CD4-positive, alpha-beta T cell treated with Interleukin-4 for 4 hours (primary cell): ENCODE measurements around the gene ADAMTS20.
"Not testable (repeated sequence)": the region's sequence is repeated elsewhere in the genome, so short reads cannot be mapped to it uniquely, and the experiment has no call there.

ENCODE experiments used
- DNase-seq: peaks from one replicate; pipeline ENCODE4 v3.0.0-alpha.2; 2020

Gene ADAMTS20

DNA sequence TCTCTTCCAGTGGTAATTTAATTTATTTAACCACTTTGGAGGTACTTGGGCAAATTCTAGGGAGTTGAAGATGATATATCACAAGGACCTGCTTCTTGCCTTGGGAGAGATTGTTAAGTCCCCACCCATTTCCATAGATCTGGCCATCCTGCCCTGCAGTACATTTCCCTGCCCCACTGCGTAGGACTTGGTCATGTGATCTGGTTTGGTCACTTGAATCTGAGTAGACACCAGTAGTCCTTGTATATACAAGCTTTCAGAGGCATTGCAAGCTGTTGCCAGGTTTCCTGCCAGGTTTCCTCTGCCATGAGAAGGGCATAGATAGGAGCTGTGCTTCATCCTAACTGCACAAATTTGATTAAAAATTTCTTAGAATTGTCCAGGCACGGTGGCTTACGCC, 200.0 kb downstream of the ADAMTS20 start:
- DNase-seq, result no peak

DNA sequence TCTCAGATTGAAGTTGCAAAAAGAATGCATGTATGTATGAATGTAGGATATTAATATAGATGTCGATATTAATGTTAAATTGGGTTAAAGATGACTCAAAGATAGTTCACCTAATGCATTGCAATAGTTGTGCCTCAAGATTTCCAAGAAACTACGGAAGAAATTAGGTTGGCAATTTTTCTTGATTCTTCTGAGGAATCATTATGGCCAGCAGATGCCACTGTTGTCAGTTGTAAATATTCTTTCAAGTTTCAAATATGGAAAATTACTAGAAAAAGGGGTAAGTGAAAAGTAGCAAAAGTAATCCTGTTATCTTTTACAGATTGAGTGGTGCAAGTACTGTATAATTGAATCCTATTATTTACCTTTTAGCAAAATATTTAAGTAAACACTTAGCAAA, 202.1 kb downstream of the ADAMTS20 start:
- DNase-seq, result no peak

DNA sequence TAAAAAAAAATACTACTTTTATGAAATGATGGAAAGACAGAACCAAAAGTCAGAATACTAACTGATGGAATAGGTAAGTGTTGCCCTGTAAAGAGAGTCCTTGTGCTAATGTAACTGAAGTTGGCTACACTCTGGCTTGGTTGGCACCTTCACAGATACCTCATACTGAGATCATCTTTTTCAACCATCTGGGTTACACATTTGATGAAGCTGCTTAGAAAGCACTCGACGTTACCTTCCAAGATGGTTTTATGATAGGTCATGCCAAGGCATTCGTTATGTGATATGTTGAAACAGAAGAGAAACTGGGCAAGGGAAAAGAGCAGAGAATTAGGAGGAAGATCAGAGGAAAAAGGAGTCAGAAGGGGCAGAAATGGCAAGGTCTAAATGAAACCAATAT, 203.8 kb downstream of the ADAMTS20 start:
- DNase-seq, result no peak

DNA sequence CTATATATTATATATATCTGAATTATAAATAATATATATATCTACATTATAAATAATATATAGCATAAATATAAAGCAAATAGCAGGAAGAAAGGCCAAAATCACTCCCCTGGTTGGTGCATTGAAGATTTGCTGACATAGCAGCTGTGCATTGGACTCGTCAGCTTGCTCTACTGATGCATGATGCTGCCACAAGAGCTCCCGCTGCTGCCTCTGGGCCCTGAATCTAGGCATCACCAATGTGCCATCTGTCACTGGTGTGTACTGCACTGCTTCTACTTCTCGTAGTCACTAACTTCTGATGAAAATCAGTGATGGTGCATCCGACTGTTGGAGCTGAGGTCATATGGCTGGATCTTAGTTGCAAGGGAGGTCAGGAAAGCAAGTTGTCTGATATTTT, 205.0 kb downstream of the ADAMTS20 start:
- DNase-seq, result no peak

DNA sequence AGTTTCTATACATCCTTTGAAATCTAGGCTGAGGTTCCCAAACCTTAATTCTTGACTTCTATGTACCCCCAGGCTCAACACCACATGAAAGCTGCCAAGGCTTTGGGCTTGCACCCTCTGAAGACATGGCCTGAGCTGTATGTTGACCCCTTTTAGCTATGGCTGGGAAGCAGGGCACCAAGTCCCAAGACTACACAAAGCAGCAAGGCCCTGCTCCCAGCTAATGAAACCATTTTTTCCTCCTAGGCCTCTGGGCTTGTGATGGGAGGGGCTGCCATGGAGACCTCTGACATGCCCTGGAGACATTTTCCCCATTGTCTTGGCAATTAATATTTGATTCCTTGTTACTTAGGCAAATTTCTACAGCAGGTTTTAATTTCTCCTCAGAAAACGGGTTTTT, 207.0 kb downstream of the ADAMTS20 start:
- no peak for DNase-seq

DNA sequence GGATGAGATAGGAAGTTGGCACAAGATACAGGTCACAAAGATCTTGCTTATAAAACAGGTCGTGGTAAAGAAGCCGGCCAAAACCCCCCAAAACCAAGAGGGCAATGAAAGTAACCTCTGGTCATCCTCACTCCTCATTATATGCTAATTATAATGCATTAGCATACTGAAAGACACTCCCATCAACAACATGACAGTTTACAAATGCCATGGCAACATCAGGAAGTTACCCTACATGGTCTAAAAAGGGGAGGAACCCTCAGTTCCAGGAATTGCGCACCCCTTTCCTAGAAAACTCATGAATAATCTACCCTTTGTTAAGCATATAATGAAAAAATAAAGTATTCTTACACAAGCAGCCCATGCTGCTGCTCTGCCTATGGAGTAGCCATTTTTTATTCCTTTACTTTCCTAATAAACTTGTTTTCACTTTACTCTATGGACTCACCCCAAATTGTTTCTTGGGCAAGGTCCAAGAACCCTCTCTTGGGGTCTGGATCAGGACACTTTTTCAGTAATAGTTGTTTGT, 210.2 kb downstream of the ADAMTS20 start:
- not testable (repeated sequence) for DNase-seq

DNA sequence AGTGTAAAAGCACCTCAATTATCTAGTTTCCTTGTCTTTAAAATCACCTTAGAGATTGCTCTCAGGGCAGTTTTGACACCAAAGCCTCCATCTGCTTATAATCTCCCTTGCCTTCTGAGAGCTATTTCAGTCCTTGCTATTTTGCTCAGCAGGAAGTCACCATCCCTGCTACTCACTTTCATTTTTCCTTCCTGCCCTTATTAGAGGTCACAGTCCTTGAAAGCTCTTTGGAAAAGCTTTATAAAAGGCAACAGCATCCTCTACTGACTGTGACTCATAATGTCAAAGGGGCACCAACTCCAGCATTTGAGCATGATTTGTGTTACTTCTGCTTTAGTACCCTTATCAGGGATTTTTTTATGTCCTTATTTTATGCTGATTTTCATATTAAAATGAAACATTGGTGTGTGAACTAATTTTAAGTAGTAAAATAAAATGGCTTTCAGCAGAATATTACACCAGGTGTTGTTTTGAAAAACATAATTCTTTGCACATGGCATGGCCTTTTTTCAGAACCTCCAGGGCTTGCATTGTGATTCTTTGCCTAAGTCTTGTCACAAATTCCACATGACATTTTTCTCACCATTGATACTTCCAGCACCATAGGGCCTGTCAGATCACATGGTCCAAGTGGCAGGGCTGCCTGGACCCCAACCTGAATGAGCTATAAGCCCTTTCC, 213.0 kb downstream of the ADAMTS20 start:
- no peak for DNase-seq

DNA sequence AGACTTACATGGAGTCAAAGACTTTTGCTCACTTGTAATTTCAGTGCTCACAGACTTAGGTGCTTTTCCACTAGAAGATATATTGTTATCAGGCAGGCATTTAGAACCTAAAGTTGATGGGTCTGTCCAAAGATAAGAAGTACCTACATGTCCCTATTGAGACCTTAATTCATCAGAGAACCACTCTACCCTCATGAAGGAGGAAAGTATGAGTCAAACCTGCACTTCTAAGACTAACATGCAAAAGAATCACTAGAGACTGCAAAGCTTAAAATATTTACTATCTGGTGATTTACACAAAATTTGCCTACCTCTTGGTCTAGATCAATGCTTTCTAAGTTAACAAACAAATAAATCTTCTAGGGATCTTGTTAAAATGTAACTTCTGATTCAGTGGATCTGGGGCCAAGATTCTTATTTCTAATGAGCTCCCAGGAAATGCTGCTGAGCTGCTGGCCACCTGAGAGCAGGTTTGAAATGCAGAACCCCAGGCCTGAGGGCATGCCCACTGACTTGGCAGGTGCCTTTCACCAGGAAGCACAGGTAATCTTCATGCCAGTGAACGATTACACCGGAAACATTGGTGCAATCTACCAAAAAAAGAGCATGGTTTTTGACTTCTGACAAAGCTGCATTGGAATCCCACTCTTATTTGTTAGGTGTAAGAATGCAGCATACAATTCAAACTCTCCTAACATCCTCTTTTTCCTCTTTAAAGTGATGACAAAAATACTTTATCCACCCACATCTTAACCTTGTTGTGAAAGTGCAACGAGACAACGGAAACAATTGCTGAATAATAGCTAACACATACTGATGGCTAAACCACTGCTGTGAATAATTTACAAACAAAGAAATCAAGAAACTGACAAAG, 214.2 kb downstream of the ADAMTS20 start:
- DNase-seq, result no peak

DNA sequence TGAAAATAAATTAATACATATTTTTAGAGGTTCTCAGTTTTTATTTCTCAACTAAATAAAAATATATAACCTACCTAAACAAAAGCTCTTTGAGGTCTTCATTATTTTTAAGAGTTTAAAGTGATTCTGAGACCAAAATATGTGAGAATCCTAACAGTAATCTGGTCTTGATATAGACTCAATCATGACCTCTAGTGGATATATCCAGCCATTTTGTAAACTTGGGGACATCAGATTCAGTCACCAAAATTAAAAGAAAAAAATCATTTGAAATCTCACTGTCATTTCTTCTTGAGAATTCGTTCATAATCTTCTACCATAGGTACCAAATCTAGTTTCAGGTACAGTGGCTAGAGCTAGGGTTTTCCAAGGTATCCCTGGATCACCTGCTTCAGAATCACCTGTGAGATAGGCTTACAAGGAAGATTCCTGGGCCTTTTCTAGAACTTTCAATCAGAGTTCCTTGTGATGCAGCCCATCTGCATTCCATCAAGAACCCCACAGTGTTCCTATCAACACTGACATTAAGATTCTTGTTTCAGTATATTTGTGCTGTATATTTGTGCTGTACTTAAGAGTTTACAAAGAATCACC, 214.9 kb downstream of the ADAMTS20 start:
- no peak for DNase-seq

DNA sequence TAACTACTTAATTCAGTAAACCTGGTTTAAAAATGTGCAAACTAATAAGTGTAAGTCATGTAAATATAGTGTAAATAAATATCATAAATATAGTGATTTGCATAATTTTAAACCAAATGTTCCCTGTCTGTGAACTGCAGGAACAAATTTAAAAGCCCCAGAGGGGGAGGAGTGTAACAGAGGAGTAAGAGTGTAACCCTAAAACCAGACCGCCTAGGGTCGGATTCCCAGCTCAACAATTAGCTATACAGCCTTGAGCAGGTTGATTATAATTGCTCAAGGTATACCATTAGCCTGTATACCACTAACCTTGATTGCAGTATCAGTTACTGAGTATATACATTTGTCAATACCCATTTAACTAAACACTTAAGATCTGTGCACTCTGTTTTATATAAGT, 218.4 kb downstream of the ADAMTS20 start:
- no peak for DNase-seq

DNA sequence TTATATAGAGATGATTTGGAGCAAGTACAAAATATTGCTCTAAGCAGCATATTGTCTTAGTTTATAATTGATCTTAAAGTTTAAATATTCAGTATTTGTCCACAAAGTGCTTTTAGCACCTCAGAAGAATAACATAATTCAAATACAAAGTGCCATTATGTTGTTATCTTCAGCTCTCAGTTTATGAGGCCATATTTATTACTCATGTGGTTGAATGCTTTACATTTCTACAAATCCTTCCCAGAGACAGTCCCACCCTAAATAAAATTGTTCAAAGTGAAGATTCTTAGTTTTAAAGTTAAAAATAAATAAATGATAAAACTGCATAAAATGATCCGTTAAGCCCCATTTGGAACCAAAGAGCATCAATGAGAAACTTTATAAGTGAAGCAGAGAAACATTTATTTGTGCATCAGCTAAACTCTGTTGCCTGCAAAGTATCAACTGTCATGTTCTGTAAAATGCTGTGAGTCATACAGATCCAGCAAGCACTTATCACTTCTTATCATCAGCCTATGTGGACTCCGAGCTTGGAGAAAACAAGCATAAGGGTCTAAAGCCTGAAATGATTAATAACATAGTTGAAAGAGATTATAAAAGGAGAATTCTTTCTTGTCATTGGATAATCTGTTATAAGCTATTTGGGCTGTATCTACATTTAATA, 218.9 kb downstream of the ADAMTS20 start:
- no peak for DNase-seq

DNA sequence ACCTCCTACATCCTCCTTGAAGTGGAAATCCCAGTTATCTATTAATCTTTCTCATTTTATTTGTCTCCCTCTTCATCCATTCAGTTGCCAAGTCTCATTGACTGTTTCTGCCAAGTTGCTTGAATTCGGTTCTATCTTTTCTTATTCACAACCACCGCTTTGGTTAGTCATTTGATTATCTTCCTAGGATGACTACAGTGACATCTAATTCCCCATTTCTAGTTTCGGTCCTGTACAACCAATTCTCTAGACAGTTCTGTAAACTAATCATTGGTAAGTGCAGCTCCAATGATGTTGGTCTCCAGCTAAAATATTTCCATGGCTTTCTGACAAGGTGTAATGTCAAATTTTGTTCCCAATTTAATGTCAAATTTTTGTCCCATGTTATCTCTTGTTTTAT, 220.1 kb downstream of the ADAMTS20 start:
- no peak for DNase-seq

DNA sequence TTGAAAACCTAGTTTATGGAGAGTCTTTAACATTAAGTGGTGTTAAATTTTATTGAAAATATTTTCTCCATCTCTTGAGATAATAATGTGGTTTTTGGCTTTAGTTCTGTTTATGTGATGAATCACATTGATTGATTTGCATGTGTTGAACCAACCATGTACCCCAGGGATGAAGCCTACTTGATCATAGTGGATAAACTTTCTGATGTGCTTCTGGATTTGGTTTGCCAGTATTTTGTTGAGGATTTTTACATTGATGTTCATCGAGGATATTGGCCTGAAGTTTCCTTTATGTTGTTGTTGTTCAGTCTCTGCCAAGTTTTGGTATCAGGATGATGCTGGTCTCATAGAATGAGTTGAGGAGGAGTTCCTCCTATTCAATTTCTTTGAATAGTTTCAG, 222.6 kb downstream of the ADAMTS20 start:
- DNase-seq, result no peak

DNA sequence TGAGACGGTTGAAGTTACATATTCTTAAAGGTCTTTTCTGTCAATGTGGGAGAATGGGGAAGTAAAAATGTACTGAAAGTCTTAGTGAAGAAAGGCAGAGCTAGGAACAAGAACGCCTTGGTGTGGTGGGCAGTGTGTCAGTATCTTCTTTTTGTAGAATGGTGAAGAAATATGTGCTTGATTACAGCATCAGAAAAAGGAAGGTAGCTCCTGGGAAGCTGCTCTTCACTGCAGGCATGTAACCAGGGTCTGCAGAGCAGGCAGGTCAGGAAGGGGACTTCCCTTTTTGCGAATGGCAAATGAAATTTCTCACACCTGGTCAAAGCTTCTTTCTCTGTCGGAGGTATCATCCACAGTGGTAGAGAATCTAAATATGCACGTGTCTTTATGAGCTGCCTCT, 226.2 kb downstream of the ADAMTS20 start:
- DNase-seq, result no peak

DNA sequence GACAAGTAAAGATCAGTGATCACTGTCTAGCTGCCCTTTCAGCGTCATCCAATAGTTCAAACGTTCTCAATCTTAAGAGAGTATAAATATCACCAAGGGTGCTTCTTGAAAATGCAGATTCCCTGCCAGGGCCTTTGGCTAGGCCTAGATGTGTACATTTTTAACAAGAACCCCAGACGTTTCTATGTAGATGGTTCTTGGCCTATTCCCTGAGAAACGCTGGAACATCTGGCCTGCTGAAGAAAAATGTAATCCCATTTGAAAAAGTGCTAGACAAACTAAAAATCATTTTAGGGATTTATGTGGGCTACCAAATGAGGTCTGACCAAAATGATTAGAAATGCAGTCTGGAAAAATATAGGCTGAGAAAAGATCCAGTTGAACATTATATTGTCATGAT, 231.7 kb downstream of the ADAMTS20 start:
- DNase-seq, result no peak

DNA sequence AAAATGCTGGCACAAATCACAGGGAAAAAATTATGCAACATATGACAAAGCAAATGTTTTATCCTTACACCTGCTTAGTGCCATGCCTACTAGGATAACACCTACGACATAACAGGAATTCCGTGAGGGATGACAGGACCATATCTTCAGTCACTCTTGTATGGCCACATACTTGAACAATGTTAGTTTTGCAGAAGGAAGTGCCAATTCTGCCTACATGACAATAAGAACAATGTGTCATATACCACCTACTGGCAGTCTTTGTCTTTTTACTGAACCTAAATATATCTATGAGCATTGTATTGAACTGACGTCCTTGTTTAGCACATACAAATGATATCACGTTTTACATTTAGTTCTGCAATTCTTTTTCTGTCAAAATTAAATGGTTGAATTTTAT, 234.0 kb downstream of the ADAMTS20 start:
- no peak for DNase-seq

DNA sequence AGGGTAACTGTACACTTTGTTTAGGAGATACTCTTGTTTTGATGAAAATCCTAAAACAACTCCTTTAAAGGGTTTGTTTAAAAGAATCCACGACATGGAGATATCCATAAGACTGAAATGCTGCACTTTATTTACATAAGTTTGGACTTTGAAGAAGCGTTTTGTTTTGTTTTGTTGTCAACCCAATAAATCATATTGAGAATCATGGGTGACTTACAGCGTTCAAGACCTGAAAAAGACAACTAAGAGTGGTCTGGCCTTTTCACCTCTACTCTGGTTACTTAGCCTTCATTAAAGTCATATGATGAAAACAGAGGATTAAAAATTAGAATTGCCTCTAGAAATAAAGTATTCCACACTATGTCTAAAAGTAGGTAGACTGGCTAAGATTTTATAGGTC, 234.8 kb downstream of the ADAMTS20 start:
- no peak for DNase-seq

DNA sequence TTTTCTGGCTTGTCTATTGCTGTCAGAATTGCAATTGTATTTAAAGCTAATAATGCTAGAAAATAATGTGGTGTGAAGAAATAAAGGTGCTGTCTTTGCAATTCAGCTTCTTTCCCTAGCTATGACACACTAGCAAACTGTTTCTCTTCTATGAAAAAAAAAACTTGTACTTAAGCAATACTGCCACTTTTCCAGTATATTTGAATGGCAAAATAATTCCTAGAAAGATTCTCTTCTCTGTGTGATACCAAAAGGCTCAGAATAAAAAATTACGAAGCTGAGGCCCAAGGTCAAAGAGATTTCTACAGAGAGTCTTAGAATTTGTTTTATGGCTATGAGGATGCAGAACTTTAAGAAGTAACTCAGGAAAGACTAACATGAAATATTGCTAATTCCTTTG, 235.5 kb downstream of the ADAMTS20 start:
- DNase-seq, result no peak

DNA sequence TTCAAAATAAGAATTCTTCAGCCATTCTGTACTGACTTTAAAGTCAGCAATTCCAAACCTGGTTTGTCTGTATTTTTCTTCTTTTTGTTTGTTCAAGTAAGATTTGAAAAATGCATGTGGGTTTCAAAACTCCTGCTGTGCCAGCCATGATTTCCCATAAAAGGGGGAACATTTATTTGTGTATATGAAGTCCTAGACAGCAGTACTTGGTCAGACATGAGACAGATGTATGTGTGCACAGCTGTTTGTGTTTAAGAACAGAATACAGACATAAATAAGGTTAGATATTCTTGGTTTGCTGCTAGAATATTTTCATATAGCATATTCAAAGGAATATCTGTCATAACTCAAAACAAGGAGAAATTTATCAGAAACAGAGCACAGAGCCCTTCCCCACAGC, 236.0 kb downstream of the ADAMTS20 start:
- no peak for DNase-seq

DNA sequence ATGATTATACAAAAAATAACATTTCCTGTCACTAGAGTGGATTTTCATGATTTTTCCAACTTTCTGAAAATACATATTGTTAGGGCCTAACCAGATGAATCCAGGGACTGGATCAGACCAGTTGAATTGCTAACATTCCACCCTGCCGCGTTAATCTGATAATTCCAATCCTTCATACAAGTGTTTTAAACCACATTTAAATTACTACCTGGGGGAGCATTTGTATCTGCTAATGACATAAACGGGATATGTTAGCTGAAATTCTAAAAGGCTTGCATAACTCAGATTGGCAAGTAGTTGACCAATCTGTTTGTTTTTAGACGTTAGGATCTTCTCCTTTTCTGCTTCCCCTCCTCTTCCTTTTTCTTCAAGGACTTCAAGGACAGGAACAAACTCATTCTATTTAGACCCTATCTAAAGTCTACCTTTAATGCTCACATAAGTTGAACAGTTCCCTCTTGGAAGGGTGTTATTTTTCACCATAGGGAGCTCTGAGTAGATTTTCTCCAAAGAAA, 239.0 kb downstream of the ADAMTS20 start:
- DNase-seq, result no peak

DNA sequence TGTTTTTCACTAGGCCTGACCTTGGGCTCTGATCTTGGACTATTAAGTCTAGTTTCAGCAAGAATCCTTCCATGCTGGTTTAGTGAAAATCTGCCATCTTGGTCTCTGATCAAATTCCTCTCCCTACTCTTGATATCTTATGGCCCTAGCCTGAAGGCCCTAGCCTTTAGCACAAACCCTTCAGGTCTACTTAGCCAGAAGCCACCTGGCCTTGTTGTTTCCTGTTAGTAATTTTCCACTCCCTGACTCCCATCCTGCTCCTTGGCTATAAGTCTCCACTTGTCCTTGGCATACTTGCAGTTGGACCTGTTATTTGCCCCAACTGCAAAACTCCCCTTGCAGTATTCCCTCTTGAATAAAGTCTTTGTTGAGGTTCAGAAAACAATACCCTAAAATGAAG, 241.4 kb downstream of the ADAMTS20 start:
- no peak for DNase-seq

DNA sequence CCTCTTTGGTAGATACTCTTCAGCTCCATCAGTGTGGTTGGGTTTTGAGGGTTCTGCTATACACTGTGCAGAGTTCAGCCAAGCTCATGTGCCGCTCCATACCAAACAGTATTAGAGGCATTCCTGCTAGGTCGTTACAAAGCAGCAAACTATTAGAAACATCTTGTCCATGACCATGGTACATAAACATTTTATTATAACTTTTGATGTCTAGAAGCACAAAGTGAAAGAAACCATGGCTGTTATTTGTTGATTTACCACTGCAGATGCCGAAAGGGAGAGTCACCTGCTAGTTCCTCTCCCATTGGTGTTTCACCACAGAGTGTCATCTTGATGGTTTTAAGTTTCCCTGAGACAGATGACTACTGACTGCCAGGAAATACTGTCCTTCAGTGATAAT, 242.0 kb downstream of the ADAMTS20 start:
- DNase-seq, result no peak

DNA sequence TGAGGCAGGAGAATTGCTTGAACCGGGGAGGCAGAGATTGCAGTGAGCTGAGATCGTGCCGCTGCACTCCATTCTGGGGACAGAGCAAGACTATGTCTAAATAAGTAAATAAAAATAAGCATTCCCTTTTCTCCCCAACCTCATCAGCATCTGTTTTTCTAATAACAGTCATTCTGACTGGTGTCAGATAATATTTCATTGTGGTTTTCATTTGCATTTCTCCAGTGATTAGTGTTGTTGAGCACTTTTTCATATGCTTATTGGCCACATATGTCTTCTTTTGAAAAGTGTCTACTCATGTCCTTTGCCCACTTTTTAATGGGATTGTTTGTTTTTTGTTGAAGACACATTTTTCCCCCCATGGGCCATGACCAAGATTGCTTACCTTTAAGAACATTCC, 243.2 kb downstream of the ADAMTS20 start:
- DNase-seq, result no peak
